Measurements from ENCODE around the gene CFAP61.

Gene CFAP61

GRCh38 chr20:20293691-20294385, 241.5 kb downstream of the CFAP61 start:
- no peak for DNase-seq

GRCh38 chr20:20295621-20296498, 243.5 kb downstream of the CFAP61 start:
- no peak for DNase-seq

GRCh38 chr20:20297181-20297580, 244.8 kb downstream of the CFAP61 start:
- DNase-seq: no peak

- no peak for DNase-seq
Observed at GRCh38 chr20:20297752-20298151, 245.4 kb downstream of the CFAP61 start.

- no peak for DNase-seq
Observed at GRCh38 chr20:20299904-20300303, 247.6 kb downstream of the CFAP61 start.

GRCh38 chr20:20303320-20303719, 251.0 kb downstream of the CFAP61 start:
- DNase-seq: peak; percentile 55

- peak; percentile 55 for DNase-seq
Observed at GRCh38 chr20:20303742-20304141, 251.4 kb downstream of the CFAP61 start.

GRCh38 chr20:20304942-20305341, 252.6 kb downstream of the CFAP61 start:
- DNase-seq: no peak

GRCh38 chr20:20312562-20312961, 260.2 kb downstream of the CFAP61 start:
- DNase-seq: no peak

- DNase-seq: no peak
Observed at GRCh38 chr20:20317195-20317594, 264.9 kb downstream of the CFAP61 start.

- DNase-seq: no peak
Observed at GRCh38 chr20:20317621-20318364, 265.5 kb downstream of the CFAP61 start.

GRCh38 chr20:20318365-20319161, 266.2 kb downstream of the CFAP61 start:
- no peak for DNase-seq

GRCh38 chr20:20321134-20321533, 268.8 kb downstream of the CFAP61 start:
- DNase-seq: no peak

- DNase-seq: no peak
Observed at GRCh38 chr20:20321917-20322316, 269.6 kb downstream of the CFAP61 start.

- DNase-seq: no peak
Observed at GRCh38 chr20:20322912-20323311, 270.6 kb downstream of the CFAP61 start.

- DNase-seq: no peak
Observed at GRCh38 chr20:20327746-20328145, 275.4 kb downstream of the CFAP61 start.

GRCh38 chr20:20329564-20329963, 277.2 kb downstream of the CFAP61 start:
- DNase-seq: no peak

GRCh38 chr20:20331156-20331555, 278.8 kb downstream of the CFAP61 start:
- DNase-seq: no peak

- DNase-seq: no peak
Observed at GRCh38 chr20:20331817-20332216, 279.5 kb downstream of the CFAP61 start.

- DNase-seq: no peak
Observed at GRCh38 chr20:20333866-20334265, 281.5 kb downstream of the CFAP61 start.

- no peak for DNase-seq
Observed at GRCh38 chr20:20334489-20334888, 282.2 kb downstream of the CFAP61 start.

- no peak for DNase-seq
Observed at GRCh38 chr20:20338133-20338730, 285.9 kb downstream of the CFAP61 start.

Measured in NCI-H510A treated with DMSO at 0.1 percent for 48 hours (cell line).